ENCODE data around the gene REG3G.
A peak's percentile ranks its signal among the peaks of the same experiment; 100 is the strongest.

REG3G gene

GRCh38 chr2:79025421-79025820 lies at the start of gene REG3G:
Gene REG3G (plus strand): TSS chr2:79025702. CDS start chr2:79026094, 392 bp downstream.
- no peak for DNase-seq

- no peak for DNase-seq
Observed at GRCh38 chr2:78977661-78978145, 47.8 kb upstream of the REG3G start.

- no peak for DNase-seq
Observed at GRCh38 chr2:78978340-78978739, 47.2 kb upstream of the REG3G start.

- DNase-seq = peak in 1 of 2 donors; percentile 35
Observed at GRCh38 chr2:78979380-78980151, 45.9 kb upstream of the REG3G start.

GRCh38 chr2:78980152-78980465 lies 45.4 kb upstream of the REG3G start:
- no peak for DNase-seq

GRCh38 chr2:78980871-78981270 lies 44.6 kb upstream of the REG3G start:
- no peak for DNase-seq

GRCh38 chr2:78982638-78983330 lies 42.7 kb upstream of the REG3G start:
- DNase-seq = no peak

GRCh38 chr2:78984386-78984785 lies 41.1 kb upstream of the REG3G start:
- no peak for DNase-seq

GRCh38 chr2:78985558-78985957 lies 39.9 kb upstream of the REG3G start:
- DNase-seq = no peak

- DNase-seq = no peak
Observed at GRCh38 chr2:78989051-78989450, 36.5 kb upstream of the REG3G start.

GRCh38 chr2:78992451-78992806 lies 33.1 kb upstream of the REG3G start:
- DNase-seq = no peak

- DNase-seq = no peak
Observed at GRCh38 chr2:78992807-78993517, 32.5 kb upstream of the REG3G start.

- DNase-seq = no peak
Observed at GRCh38 chr2:78993518-78994148, 31.9 kb upstream of the REG3G start.

GRCh38 chr2:78994789-78995188 lies 30.7 kb upstream of the REG3G start:
- DNase-seq = no peak

GRCh38 chr2:78999406-78999805 lies 26.1 kb upstream of the REG3G start:
- DNase-seq = no peak

GRCh38 chr2:79000008-79000576 lies 25.4 kb upstream of the REG3G start:
- no peak for DNase-seq

GRCh38 chr2:79001285-79001684 lies 24.2 kb upstream of the REG3G start:
- DNase-seq = no peak

GRCh38 chr2:79004680-79005079 lies 20.8 kb upstream of the REG3G start:
- DNase-seq = no peak

GRCh38 chr2:79005216-79005615 lies 20.3 kb upstream of the REG3G start:
- no peak for DNase-seq

- no peak for DNase-seq
Observed at GRCh38 chr2:79009388-79009787, 16.1 kb upstream of the REG3G start.

GRCh38 chr2:79011496-79011895 lies 14.0 kb upstream of the REG3G start:
- no peak for DNase-seq

- no peak for DNase-seq
Observed at GRCh38 chr2:79013629-79014028, 11.9 kb upstream of the REG3G start.

- DNase-seq = no peak
Observed at GRCh38 chr2:79016342-79016741, 9.2 kb upstream of the REG3G start.

All from stimulated activated CD4-positive, alpha-beta T cell treated with anti-CD3 and anti-CD28 coated beads, Interleukin-2, amount 100 ng/mL, for 24 hours (primary cell).